ENCODE results near the gene NDUFA9. TPM values are rescaled to one million over a fixed set of nuclear protein-coding genes. Genes with fewer than 3 reads are reported as not detected.

The NDUFA9 gene
- total RNA-seq, 2 experiments from 2014 or later = 72.0 to 123 TPM

DNA sequence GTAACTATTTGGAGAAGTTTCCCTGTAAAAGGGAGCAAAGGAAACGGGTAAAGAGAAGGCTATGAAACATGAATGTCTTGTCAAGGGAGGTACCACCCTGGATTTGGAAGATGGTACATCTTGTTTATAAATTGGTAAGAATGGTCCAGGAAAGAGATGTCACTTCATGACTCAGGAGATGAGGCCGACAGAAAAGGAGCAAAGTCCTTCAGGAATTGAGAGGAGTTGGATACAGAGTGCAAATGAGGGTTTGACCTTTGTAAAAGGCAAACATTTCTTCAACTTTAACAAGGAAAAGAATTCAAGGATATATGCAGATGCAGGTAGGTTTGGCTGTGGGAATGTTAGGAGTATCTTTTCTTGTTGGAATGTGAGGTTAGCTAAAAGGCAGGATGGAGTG, 30.8 kb downstream of the NDUFA9 start:
- Histone ChIP-seq H2AFZ (ENCODE audit: low read length) (no peak overlapping the region), H3K9me3 (ENCODE audit: low read length) (no peaks in the 10 kb centered on the region), H3K4me1 (ENCODE audit: insufficient read depth, low read length, poor library complexity, severe bottlenecking) (no peaks in the 10 kb centered on the region), H4K20me1 (ENCODE audit: insufficient read depth, low read length) (no peaks in the 10 kb centered on the region), H3K4me3 (ENCODE audit: low read depth, low read length, poor library complexity, severe bottlenecking) (no peak overlapping the region), H3K9me2 (ENCODE audit: insufficient read depth, low read length) (no peaks in the 10 kb centered on the region), H3K27ac (ENCODE audit: low read depth, low read length, poor library complexity, severe bottlenecking) (no peak overlapping the region), H3K36me3 (ENCODE audit: insufficient read depth, low read length) (peaks cover 33% of the 10 kb centered on the region), H3K4me2 (ENCODE audit: low read length) (no peak overlapping the region), H3K79me2 (ENCODE audit: insufficient read depth, low read depth, low read length) (no peaks in the 10 kb centered on the region)
- intact Hi-C loops (cut with micrococcal nuclease; ENCODE audit: unreplicated experiment) = no loop called here
- TF ChIP-seq, protein P1, sequence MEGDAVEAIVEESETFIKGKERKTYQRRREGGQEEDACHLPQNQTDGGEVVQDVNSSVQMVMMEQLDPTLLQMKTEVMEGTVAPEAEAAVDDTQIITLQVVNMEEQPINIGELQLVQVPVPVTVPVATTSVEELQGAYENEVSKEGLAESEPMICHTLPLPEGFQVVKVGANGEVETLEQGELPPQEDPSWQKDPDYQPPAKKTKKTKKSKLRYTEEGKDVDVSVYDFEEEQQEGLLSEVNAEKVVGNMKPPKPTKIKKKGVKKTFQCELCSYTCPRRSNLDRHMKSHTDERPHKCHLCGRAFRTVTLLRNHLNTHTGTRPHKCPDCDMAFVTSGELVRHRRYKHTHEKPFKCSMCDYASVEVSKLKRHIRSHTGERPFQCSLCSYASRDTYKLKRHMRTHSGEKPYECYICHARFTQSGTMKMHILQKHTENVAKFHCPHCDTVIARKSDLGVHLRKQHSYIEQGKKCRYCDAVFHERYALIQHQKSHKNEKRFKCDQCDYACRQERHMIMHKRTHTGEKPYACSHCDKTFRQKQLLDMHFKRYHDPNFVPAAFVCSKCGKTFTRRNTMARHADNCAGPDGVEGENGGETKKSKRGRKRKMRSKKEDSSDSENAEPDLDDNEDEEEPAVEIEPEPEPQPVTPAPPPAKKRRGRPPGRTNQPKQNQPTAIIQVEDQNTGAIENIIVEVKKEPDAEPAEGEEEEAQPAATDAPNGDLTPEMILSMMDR (conservative IDR thresholded peaks at IDR 0.05; ENCODE audit: low read length) = no peak
- no peak for TF ChIP-seq EZH2phosphoT487 (IDR thresholded peaks at IDR 0.05; ENCODE audit: borderline replicate concordance, low read depth, low read length)
- no peak for DNase-seq (ENCODE audit: low spot score)
- BruUV-seq (replicated peaks) = no TSS peak
- ChIA-PET CTCF (ENCODE audit: unreplicated experiment) (no interaction called here), POLR2A (no interaction called here)

DNA sequence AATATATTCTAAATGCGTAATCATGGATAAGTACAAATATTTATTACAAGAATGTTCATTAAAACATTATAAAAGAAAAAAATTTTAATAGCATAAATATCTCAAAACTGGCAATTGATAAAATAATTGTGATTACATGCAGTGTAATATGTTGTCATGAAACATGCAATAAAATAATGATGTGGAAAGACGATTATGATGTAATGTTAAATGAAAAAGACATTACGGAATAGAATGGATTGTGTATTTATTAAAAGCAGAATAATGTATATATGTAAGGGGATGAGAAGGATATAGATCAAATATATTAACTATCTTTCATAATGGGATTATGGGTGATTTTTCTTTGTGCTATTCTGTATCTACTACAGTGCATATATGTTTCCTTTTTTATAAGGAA, 32.8 kb downstream of the NDUFA9 start:
- TF ChIP-seq EZH2phosphoT487 (IDR thresholded peaks at IDR 0.05; ENCODE audit: borderline replicate concordance, low read depth, low read length) = no peak
- TF ChIP-seq, protein P1 (conservative IDR thresholded peaks at IDR 0.05; ENCODE audit: low read length) = no peak
- H3K9me3 ChIP-seq (ENCODE audit: low read length) = no peaks in the 10 kb centered on the region
- H3K4me2 ChIP-seq (ENCODE audit: low read length) = no peak overlapping the region
- H3K4me3 ChIP-seq (ENCODE audit: low read depth, low read length, poor library complexity, severe bottlenecking) = no peak overlapping the region
- intact Hi-C loops (cut with micrococcal nuclease; ENCODE audit: unreplicated experiment) = no loop called here
- H2AFZ ChIP-seq (ENCODE audit: low read length) = no peak overlapping the region
- no peaks in the 10 kb centered on the region for H3K9me2 ChIP-seq (ENCODE audit: insufficient read depth, low read length)
- H4K20me1 ChIP-seq (ENCODE audit: insufficient read depth, low read length) = no peaks in the 10 kb centered on the region
- no peaks in the 10 kb centered on the region for H3K79me2 ChIP-seq (ENCODE audit: insufficient read depth, low read depth, low read length)
- no peak overlapping the region for H3K27ac ChIP-seq (ENCODE audit: low read depth, low read length, poor library complexity, severe bottlenecking)
- CTCF ChIA-PET (ENCODE audit: unreplicated experiment) = no interaction called here
- no peaks in the 10 kb centered on the region for H3K4me1 ChIP-seq (ENCODE audit: insufficient read depth, low read length, poor library complexity, severe bottlenecking)
- peaks cover 53% of the 10 kb centered on the region for H3K36me3 ChIP-seq (ENCODE audit: insufficient read depth, low read length)
- POLR2A ChIA-PET = no interaction called here
- DNase-seq (ENCODE audit: low spot score) = no peak
- BruUV-seq (replicated peaks) = no TSS peak

DNA sequence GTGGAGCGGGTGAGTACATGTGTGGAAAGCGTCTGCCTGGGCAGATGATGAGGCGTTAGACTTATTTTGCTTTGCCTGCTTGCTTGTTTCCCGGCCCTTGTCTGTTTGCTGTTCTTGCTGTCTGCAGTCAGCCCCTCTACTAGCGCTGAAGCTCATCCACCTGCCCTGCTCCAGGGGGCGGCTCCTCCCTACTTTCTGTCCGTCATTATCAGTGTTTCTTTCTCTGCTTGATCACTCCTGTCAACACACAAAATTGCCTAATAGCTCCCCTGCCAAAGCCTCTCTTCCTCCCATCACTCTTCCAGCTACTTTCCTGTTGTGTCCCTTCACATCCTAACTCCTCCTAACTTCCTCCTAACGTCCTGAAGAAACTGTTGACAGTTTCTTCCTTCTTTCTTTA, 36.4 kb downstream of the NDUFA9 start:
- Histone ChIP-seq H2AFZ (ENCODE audit: low read length) (no peak overlapping the region), H4K20me1 (ENCODE audit: insufficient read depth, low read length) (no peaks in the 10 kb centered on the region), H3K27ac (ENCODE audit: low read depth, low read length, poor library complexity, severe bottlenecking) (no peak overlapping the region), H3K9me2 (ENCODE audit: insufficient read depth, low read length) (no peaks in the 10 kb centered on the region), H3K4me3 (ENCODE audit: low read depth, low read length, poor library complexity, severe bottlenecking) (no peak overlapping the region), H3K79me2 (ENCODE audit: insufficient read depth, low read depth, low read length) (no peaks in the 10 kb centered on the region), H3K4me2 (ENCODE audit: low read length) (no peak overlapping the region), H3K9me3 (ENCODE audit: low read length) (no peaks in the 10 kb centered on the region), H3K36me3 (ENCODE audit: insufficient read depth, low read length) (peaks cover 79% of the 10 kb centered on the region), H3K4me1 (ENCODE audit: insufficient read depth, low read length, poor library complexity, severe bottlenecking) (no peaks in the 10 kb centered on the region)
- TF ChIP-seq, protein P1 (conservative IDR thresholded peaks at IDR 0.05; ENCODE audit: low read length) = no peak
- no peak for TF ChIP-seq EZH2phosphoT487 (IDR thresholded peaks at IDR 0.05; ENCODE audit: borderline replicate concordance, low read depth, low read length)
- no peak for DNase-seq (ENCODE audit: low spot score)
- BruUV-seq (replicated peaks) = no TSS peak
- ChIA-PET POLR2A (no interaction called here), CTCF (ENCODE audit: unreplicated experiment) (no interaction called here)
- intact Hi-C loops (cut with micrococcal nuclease; ENCODE audit: unreplicated experiment) = no loop called here
